ENCODE results near the gene P3H2.
A peak's percentile ranks its signal among the peaks of the same experiment; 100 is the strongest.

- TF ChIP-seq CTCF (IDR thresholded peaks at IDR 0.05) (no peak), POLR2A (IDR thresholded peaks at IDR 0.05; ENCODE audit: low read depth) (no peak), EP300 (IDR thresholded peaks at IDR 0.05) (peak; percentile 24), POLR2AphosphoS5 (IDR thresholded peaks at IDR 0.05) (peak in 1 of 2 donors; percentile 56)
Measured at GRCh38 chr3:190044142-190044541, 76.6 kb downstream of the P3H2 start.
